Measurements from ENCODE around the gene TMA7.
"Not testable (repeated sequence)": the region's sequence is repeated elsewhere in the genome, so short reads cannot be mapped to it uniquely, and the experiment has no call there.

TMA7 gene

DNA sequence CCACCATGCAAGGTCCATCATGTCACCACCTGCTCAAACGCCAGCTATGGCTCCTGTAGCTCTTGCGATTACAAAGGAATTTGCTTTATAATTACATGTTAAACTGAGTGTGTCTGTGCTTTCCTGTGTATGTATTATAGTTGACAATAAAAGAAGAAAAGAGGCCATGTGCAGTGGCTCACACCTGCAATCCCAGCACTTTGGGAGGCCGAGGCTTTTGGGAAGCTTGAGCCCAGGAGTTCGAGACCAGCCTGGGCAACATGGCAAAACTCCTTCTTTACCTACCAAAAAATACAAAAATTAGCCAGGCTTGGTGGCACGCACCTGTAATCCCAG, 33.5 kb downstream of the TMA7 start:
- TF ChIP-seq, protein P1, sequence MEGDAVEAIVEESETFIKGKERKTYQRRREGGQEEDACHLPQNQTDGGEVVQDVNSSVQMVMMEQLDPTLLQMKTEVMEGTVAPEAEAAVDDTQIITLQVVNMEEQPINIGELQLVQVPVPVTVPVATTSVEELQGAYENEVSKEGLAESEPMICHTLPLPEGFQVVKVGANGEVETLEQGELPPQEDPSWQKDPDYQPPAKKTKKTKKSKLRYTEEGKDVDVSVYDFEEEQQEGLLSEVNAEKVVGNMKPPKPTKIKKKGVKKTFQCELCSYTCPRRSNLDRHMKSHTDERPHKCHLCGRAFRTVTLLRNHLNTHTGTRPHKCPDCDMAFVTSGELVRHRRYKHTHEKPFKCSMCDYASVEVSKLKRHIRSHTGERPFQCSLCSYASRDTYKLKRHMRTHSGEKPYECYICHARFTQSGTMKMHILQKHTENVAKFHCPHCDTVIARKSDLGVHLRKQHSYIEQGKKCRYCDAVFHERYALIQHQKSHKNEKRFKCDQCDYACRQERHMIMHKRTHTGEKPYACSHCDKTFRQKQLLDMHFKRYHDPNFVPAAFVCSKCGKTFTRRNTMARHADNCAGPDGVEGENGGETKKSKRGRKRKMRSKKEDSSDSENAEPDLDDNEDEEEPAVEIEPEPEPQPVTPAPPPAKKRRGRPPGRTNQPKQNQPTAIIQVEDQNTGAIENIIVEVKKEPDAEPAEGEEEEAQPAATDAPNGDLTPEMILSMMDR (IDR thresholded peaks at IDR 0.05; ENCODE audit: extremely low read depth, missing control alignments), result no peak
- DNase-seq (ENCODE audit: low spot score), result no peak

DNA sequence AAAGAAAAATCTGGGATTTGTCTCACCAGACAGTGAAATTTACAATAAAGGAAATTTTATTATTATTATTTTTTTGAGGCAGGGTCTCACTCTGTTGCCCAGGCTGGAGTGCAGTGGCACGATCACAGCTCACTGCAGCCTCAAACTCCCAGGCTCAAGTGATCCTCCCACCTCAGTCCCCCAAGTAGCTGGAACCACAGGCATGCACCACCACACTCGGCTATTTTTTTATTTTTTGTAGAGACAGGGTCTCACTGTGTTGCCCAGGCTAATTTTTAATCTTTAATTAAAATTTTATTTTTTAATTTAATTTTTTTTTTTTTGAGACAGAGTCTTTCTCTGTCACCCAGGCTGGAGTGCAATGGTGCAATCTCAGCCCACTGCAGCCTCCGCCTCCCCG, 34.0 kb downstream of the TMA7 start:
- DNase-seq (ENCODE audit: low spot score), result not testable (repeated sequence)

DNA sequence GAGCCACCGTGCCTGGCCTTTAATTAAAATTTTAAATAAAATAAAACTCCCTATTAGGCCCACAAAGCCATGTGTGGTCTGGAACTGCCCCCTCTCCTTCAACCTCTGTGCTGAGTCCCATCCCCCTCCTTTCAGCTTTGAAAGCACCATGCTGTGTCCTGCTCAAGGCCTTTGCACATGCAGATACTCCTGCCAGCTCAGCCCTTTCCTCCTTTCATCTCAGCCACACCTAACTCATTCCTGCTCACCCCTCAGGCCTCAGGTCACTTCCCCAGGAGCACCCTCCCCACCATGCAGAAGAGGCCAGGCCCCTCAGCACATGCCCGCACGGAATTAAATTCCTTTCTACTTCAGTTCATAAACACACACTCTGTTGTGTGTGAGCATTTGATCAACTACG, 34.6 kb downstream of the TMA7 start:
- TF ChIP-seq, protein P1 (IDR thresholded peaks at IDR 0.05; ENCODE audit: extremely low read depth, missing control alignments), result no peak
- no peak for DNase-seq (ENCODE audit: low spot score)

DNA sequence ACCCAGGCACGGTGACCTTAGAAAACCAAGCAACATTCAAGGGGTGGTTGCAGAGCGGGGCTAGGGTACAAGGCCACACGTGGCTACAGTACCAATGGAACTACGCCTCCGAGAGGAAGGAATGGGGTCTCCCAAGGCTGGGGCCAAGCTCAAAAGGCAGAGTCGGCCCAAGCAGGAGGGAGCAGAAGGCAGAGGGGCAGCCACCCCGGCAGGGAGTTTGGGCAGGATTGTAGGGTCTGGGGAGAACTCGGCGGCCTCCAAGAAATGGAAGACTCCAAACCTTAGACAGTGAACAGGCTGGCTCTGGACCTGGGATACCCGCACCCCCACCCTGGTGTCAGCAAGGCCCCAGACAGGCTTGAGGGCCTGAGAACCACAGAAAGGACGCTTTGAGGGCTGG, 35.1 kb downstream of the TMA7 start:
- TF ChIP-seq, protein P1 (IDR thresholded peaks at IDR 0.05; ENCODE audit: extremely low read depth, missing control alignments), result no peak
- DNase-seq (ENCODE audit: low spot score), result no peak

DNA sequence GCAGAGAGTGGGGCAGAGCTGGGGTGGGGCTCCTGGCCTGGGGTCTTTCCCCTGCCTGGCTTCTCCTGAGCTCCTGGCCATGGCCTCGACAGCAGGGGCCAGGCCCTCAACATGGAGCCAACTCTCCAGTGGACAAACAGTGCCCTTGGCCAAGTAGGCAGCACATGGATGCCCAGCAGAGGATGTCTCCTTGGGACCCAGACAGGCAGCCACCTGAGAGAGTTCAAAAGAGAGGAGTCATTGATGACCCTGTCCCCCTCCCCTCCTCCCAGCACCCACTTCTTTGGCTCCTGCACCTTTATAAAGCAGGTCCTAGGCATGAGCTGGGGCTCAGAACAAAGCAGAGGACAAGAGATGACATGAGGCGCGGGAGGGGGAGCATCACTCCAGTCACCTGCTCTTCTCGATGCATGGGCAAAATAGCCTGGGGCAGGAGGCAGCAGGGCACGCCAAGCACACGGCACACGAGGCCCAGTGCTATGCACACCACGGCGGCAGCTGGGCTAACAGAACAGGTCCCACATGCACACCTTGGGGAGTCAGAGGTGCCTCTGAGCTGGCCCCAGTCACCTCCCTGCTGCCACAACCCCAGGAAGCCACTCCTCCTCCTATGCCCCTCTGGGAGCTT, 36.5 kb downstream of the TMA7 start:
- TF ChIP-seq, protein P1 (IDR thresholded peaks at IDR 0.05; ENCODE audit: extremely low read depth, missing control alignments), result no peak
- DNase-seq (ENCODE audit: low spot score), result no peak

DNA sequence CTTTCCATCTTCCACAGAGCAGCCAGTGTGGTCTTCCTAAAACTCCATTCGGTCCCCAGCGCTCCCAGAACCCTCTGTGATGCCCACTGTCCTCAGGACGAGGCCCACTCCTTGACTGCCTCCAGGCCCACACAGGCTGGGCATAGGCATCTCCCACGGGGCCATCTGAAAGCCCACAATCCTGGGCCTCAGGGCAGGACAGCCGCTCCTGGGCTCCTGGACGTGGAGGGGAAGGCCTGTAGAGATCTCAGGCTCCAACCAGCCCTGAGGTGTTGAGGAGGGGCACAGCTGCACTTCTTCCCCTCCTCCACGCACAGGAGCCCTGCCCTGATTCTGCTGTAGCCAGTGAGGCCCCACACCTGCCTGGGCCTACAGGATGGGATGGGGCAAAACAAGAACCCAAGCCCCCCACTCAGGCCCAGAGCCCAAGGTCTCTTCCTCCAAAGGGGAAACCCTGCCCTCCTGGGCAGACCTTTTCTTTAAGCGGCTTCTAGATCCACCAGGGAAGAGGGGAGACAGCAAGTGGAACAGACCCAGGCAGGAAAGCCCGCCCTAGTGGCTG, 38.0 kb downstream of the TMA7 start:
- DNase-seq (ENCODE audit: low spot score), result no peak
- TF ChIP-seq, protein P1 (IDR thresholded peaks at IDR 0.05; ENCODE audit: extremely low read depth, missing control alignments), result no peak

DNA sequence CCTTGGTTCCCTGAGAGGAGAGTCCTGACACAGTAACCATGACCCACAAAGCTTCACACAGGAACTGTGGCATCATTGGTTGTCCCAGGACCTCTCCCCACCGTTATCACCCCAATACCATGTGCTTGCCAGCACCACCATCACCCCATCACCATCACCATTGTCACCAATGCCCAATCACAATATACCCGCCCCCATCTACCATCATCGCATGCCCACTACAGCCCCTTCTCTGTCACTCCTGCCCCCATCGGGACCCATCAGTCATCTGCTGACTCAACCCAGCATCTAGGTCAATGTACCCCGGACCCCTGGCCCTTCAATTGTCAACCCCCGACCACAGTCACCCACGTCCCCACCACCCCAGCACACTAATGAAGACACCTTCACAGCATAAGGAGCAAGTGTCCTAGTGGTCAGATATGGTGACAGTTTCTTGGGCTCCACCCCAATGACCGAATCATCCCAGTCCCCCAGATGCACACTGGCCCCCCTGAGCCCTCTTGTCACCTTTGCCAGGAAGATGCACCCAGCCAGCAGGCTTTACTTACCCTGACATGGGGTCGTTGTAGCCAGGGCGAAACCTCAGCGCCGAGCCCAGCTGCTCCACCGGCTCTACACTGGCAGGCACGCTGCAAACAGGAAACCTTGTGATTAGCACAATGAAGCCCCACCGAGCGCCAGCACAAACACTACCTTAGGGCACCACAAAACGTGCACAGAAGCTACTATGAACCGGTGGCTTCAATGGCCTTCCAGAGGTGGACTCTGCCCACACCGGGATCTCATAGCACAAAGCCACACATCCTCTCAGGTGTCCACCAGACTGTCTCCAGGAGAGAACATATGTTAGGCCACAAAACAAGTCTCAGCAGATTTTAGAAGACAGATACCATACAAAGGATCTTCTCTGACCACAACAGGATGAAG, 38.8 kb downstream of the TMA7 start:
- TF ChIP-seq, protein P1 (IDR thresholded peaks at IDR 0.05; ENCODE audit: extremely low read depth, missing control alignments), result no peak
- DNase-seq (ENCODE audit: low spot score), result no peak

DNA sequence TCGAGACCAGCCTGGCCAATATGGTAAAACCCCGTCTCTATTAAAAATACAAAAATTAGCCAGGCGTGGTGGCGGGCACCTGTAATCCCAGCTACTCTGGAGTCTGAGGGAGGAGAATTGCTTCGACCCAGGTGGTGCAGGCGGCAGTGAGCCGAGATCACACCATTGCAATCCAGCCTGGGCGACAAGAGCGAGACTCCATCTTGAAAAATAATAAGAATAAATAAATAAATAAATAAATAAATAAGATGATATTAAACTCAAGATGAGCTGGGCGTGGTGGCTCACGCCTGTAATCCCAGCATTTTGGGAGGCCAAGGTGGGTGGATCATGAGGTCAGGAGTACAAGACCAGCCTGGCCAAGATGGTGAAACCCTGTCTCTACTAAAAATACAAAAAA, 40.8 kb downstream of the TMA7 start:
- DNase-seq (ENCODE audit: low spot score), result not testable (repeated sequence)

DNA sequence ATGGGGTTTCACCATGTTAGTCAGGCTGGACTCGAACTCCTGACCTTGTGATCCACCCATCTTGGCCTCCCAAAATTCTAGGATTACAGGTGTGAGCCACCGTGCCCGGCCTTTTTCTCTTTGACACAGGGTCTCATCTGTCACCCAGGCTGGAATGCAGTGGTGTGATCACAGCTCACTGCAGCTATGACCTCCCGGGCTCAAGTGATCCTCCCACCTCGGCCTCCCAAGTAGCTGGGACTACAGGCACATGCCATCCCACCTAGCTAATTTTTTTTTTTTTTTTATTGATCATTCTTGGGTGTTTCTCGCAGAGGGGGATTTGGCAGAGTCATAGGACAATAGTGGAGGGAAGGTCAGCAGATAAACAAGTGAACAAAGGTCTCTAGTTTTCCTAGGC, 42.8 kb downstream of the TMA7 start:
- DNase-seq (ENCODE audit: low spot score), result not testable (repeated sequence)

Data from GM20000 (cell line).